GM18870 (cell line): ENCODE data around the gene MOCOS.

Experiments used
- ATAC-seq: cut with Tn5 transposase; IDR thresholded peaks from one replicate; pipeline ENCODE4 v1.9.1; 2021; ENCODE audit warnings: moderate library complexity; ENCODE audit not compliant: unreplicated experiment

MOCOS gene

DNA sequence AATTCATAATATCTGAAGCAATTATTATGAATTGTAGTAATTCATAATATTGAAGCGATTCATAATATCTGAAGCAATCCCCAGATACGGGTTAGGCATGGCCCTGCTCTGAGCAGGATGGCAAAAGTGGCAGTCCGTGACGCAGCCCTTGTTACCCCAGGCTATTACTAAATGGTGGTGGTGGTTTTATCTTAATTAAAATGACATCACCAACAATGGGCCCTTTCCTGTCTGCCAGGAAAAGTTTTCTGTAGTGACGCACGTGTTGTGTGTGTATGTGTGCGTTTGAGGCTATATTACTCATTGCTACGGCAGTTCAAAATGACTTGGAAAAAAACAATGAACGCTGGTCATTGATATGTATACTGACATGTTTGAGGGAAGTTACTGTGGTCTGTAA is 10.6 kb upstream of the MOCOS start:
- no peak for ATAC-seq

DNA sequence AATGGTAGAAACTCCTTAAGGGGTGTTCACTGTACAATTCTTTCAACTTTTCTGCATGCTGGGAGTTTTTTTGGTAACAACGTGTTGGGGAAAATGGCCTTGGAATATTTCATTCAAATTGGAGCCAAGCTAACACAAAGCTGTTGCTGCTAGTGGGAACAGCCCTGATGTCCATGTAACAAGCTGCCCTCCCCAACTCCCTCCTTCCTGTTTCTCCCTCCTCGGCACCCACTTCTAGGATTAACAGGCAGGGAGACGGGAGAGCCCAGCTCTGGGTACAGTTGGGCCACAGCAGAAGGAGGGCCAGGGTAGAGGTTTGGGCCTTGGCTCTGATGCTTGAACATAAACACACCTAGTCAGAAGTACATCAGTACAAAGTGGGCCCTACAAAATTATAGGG is 9.4 kb upstream of the MOCOS start:
- ATAC-seq: no peak

DNA sequence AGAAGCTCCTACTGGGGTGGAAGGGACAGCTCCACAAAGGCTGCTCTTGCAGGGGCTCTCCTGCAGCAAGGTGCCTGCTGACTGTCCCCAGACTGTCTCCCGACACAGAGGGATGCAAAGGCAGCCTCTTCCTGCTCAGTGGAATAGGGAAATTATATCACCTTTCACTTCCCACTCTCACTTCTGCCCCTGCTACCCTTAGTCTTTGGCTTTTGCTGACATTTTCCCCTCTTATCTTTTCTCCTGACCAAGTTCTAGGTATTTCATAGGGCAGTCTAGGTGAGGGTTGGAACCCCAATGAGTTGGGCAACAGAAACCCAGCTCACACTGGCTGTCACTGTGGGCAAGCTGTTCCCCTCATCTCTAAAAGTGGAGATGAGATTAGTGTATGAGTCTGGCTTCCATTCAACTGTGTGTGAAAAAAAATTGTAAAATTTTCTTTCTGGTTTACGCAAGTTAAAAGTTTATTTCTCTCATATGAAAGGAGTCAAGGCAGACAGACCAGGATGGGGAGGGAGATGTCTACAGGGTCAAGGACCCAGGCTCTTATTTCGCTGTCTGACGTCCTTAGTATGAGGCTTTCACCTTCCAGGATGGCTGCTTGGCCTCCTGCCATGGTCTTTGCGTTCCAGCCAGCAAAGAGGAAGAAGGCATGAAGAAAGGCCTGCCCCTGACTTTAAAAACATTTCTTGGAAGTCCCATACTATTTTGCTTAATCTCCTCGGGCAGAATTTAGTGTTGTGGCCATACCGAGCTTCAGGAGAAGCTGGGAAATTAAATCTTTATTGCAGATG is 7.5 kb upstream of the MOCOS start:
- ATAC-seq: no peak

DNA sequence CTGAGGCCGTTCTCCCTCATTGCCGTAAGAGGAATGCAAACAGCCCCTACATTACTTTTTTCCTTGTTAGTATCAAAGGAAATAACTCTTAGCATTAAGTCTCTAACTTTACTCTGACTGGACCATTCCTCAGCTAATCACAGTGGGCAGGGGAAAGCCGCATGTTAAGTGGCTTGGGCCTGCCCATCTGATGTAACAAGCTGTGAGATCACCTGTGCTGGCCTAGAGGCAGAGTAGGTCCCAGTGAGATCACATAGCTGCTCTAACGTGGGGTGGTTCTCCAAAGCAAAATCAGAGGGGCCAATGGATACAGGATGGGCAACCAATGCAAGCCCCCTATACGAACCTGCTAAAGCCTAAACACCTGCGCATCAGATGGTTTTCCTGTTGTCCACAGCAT is 5.9 kb upstream of the MOCOS start:
- no peak for ATAC-seq

DNA sequence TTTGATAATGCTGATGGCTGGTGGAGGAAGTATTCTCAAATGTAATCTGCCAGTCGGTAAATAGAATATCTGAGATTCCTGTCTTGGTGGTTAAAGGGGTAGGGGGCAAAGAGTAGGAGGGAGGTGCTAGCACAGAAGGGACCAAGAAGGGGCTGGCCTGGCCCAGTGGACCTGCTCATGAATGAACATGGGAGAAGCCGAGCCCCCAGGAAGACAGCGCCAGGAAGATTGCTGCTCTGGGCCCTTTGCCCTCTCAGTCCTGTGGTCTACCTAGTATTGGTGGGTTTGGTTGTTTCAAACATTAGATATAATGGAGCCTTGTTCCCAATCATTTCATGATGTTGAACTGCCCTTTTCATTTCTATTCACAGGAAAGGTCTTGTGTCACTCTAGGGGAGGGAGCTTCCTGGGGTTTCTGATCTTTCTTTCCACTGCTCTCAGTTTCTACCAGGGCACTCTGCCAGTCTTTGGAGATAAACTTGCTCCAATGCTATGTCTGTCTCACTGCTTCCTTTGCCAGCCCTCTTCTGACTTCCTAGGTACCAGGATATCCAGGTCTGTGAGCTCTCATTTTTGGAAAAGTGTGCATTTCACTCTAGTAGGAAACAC is 5.3 kb upstream of the MOCOS start:
- ATAC-seq: no peak

DNA sequence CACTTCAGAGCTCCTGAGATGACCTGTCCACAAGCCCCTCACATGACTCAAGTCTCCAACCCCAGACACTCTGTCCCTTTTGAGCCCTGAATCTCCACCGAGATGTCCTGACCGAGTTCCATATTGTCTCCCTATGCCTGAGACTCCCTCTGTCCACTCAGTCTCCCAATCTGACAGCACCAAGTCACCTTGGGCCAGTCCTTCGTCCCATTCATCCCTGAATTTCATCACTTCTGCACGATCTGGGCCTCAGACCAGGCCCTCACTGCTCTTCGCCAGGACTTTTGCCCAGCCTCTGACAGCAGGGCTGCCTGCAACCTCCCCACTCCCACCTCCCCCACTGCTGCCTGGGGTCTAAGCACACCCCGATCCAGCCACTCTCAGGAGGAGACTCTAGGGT is 4.3 kb upstream of the MOCOS start:
- ATAC-seq: no peak

DNA sequence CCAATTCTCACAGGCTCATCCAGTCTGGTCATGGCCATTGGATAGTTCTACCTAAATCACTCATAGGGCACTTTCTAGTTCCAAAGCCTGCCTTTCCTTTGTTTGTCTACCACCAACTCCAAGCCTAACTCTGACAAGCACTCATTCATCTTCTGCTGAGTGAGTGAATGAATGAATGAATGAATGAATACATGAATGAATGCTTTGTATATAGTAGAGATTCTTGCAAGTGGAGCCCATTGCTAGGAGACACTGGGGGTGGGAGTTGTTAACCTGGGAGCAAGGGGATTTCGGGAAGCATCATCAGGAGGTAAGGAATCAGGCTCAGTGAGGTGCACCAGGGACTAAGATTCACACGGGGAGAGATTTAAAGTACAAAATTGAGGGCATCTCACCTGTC is 3.3 kb upstream of the MOCOS start:
- ATAC-seq: no peak

DNA sequence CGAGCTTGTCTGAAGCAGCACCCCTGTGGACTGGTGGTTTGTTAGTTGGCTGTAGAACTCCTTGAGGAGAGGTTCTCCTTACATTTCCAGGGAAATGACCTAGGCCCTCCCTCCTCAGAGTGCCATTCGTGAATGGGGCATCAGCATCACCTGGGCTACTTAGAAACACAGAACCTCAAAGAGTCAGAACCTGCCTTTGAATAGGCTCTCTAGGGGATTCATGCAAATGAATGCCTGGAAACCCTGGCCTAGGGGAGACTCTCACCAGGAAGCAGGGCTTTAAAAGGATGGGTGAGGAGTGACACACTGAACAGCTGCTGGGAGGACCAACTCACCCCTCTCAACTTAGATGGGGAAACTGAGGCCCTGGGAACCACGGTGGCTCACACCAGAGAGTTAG is 2.1 kb upstream of the MOCOS start:
- no peak for ATAC-seq

DNA sequence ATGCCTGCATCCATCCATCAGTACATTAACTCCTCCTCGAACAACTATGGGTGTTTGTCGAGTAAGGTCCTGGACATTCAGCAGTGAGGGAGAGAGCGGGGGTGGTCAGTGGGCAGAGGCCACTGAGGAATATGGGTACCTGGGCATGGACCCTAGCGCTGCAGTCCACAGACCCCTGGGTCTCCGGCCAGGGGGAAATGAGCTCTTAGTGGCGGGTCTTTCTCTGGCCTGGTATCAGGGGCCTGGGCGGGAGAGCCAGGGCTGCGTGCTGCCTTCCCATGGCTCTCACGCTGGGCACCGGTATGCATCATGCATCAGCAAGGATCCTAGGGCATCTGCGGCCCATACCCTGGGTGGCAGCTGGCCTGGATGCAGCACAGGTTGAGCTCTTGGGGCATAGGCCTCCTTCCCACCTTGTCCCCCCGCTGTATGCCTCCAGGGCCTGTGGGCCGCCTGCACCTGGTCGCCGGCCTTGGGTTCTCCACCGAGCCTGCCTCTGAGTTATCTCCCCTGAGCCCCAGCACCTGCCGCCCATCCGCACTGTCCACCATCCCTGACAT is 1.3 kb upstream of the MOCOS start:
- ATAC-seq: no peak

DNA sequence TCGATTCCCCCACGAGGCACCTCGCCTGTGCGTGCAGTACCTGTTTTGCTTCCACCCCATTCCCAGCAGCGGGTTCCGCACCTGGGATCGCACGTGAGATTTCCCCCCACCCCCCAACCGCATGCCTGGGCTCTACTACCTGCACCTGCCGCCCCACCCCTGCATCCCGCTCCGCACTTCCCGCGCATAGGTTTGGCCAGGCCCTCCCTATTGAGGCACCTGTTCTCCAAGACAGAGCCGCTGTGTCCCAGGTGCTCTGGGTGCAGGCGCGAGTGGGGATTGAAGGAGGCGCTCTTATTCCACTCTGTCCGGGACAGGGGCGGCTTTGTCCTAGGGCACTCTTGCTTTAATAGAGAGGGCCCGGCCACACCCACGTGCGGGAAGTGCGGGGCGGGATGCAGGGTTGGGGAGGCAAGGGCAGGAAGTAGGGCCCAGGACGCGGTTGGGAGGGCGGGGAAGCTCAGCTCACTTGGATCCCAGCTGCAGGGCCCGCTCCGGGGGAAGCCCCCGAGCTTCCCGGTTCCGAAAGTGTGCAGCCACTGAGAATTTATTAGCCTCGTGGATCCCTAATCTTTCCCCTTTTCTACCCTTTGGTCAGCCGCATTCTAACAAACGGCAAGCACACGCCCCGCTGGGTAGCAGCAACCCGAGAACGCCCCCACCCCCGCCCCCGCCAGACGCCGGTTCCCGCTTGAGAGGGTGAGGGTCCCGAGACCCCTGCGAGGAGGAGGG is 670 bp upstream of the MOCOS start:
- no peak for ATAC-seq

DNA sequence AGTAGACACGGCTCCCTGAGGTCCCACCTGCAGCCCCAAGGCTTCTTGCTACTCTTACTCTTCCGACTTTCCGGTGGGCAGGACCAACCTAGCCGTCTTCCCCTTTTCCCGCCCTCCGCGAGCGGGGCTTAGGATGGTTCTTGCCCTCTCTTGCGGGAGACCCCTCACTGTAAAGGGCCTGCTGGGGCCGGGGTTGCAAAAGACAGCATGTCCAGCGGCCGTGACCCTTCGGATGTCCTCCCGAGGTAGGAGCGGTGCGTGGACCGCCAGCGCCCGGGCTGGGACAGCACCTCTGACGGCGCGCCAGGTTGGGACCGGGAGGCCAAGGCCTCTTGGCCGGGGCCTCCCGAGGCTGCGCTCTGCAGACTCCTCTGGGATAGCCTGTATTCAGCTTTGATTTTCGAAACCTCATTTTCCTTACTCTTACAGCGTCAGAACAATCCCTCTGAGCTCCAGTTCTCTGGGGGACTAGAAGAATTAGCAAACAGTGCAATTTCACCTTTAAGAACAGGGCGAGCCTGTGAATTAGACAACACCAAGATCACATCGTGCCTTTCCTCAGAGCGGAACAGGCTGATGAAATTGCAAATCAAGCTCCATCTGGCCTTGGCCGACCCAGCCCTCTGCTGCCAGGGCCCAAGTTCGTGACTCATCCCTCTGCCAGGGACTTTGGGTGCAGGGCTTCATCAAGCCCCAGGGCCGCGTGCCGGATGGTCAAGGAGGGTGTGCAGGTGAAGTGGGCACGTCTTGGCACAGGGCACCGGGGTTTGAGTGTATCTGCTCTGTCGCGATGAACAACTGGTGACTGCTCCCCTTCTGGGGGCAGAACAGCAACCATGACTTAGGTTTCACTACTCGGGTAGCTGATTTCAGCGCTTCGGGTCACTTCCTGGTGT is 777 bp downstream of the MOCOS start:
- no peak for ATAC-seq

DNA sequence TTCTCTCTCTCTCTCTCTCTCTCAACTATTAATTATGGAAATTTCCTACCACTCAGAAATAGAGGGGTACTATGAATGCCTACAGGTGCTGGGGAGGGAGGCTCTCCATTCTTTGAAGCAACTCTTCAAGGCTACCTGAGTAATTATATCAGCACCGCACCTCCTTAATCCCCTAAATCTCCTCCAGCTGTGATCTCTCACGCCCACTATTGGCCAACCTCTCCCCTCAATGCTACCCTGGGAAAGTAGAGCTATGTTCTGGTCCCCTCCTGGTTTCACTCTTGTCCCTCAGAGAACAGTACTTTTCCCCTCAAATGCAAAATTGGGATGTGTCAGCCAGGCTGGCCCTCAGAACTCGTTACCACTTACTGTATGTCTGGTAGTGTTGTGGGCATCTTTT is 1.6 kb downstream of the MOCOS start:
- no peak for ATAC-seq

DNA sequence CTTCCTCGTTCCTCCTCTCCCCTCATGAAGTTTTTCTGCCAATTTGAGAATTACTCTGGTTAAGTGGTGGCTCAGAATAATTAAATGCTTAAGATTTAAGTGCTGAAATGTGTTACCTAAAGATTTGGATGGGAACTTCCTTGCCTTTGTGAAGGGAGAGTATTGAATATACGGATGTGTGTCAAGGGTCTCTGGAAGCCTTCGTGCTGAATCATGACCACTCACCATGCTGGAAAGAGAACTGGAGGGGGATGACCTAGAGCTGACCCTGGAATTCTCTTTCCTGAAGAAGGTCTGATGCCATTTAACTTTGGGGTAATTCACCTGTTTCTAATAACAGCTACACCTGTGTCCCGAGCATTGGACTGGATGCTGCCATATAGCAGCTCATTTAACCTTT is 2.2 kb downstream of the MOCOS start:
- no peak for ATAC-seq

DNA sequence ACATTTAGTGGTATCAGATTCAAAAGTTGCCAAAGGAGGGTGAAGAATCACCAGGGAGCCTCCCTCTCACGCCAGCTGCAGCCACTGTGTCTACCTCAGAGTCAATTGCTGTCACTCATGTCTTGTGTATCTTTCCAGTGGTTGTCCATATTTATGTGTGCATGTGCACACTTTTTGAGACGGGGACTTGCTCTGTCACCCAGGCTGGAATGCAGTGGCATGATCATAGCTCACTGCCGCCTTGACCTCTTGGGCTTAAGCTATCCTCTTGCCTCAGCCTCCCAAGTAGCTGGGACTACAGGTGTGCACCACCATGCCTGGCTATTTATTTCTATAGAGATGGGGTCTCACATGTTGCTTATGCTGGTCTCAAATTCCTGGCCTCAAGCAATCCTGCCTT is 4.0 kb downstream of the MOCOS start:
- no peak for ATAC-seq

DNA sequence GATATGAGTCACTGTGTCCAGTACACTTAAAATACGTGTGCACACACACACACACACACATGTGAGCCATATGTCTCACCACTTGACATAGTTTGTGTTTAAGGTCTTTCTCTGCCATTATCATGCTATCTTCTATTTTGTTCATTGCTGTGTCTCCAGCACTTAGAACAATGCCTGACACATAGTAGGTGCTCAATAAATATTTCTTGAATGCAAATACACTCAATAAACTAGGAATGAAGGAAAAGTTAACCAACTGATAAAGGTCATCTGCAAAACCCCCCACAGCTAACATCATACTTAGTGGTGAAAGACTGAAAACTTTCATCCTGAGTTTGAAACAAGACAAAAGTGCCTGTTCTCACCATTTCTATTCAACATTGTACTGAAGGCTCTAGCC is 4.4 kb downstream of the MOCOS start:
- no peak for ATAC-seq

DNA sequence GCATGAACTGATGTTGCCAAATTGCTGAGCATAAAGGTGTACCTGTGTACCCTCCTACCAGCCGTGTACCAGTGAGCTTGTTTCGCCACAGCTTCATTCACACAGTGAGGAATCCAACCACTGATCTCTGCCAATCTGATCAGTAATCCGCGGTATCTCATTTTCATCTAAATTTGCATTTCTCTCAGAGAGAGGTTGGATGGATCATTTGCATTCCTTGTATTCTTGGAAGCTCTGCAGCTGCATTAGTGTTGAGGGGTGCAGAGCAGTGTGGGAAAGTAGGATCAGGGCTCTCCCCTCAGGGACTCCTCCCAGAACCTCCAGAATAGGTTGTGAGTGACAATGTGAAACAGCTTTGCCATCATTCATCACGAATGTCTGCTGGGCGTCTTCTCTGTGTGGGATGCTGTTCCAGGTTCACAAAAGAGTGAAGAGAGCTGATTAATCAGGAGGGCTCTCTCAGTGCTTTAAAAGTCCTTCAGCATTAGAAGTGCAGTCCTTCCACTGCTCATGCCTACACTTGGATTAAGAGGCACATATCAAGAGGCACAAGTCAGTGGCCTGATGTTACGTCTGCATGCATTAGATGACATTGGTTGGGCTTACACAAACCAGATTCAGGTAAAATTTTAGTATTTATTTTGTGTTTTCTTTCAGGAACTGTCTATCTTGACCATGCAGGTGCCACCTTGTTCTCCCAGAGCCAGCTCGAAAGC is 7.5 kb downstream of the MOCOS start:
- ATAC-seq: no peak

DNA sequence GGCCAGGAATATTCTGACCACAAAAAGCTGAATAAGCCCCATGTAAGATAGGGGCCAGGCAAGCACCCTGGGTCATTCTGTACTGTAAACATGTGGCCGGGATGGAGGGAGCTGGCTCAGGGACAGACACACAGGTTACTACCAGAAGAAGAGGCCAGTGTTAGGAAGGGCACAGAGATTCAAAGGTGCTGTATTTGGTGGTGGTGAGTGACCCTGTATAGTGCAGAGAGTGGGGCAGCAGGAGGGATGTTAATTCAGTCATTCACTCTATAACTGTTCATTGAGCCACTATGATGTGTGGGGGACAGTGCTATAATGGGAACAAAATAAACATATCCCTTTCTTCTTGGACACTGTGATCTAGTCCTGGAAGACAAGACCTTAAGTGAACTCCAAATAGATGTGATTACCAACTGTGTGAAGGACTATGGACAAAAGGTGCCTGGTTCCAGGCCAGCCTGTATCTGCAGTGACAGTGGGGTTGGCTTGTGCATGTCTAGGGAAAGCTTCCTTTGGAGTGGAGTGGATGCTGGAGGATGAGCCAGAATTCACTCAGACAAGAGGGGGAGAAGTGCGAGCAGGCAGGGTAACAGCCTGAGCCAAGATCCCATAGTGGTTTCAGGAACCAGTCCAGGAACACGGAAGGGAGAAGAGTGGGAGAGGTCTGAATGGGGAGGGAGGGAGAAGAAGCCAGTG is 8.3 kb downstream of the MOCOS start:
- ATAC-seq: no peak

DNA sequence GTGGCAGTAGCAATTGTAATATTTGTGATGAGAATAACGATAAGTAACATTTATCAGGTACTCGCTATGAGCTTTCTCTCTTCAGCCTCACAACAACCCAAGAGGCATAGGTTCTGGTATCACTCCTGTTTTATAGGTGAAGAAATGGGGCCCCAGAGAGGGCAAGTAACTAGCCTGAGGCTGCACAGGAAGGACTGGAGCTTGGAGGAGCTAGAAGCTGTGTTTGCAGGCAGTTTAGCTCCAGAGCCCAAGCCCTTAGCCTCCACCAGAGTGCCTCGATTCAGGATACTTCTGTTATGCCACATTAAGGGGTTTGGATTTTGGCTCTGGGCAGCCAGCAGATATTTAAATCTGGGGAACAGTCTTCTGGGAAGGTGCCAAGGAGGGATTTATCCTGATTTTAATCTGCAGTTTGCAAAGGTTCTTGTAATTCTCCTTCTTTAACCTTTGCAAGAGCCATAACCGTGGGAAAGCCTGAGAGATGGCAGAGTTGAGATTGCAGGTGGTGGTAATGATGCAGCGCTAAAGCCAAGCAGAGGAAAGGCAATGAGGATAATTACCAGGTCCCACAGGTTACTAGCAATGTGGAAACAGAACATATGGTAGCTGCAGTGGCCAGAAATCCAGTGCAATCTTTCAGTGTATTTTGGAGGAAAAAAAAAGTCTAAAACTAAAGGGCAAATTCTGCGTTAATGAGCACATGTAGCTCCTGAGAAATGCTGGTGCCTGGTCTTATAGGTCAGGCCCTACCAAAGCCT is 9.1 kb downstream of the MOCOS start:
- ATAC-seq: no peak
